A673 (cell line): Measurements from ENCODE around the gene FOXQ1.

ENCODE experiments used
- CTCF ChIP-seq: fragments of 300-800, 200-600 bp; sonication (generic); conservative IDR thresholded peaks from 2 replicates; pipeline ENCODE4 v1.5.1; 2017; ENCODE audit warnings: low read depth, mild to moderate bottlenecking, antibody characterized with exemption, low read length, moderate library complexity, mixed read lengths
- EZH2 ChIP-seq: fragments of 200-600 bp; sonication (generic); IDR thresholded peaks from 2 replicates; pipeline ENCODE4 v1.6.1; 2017; ENCODE audit warnings: borderline replicate concordance, low read depth, mild to moderate bottlenecking, mixed read lengths, antibody characterized with exemption, low read length; ENCODE audit not compliant: poor library complexity, severe bottlenecking

- TF ChIP-seq CTCF = no peak
- TF ChIP-seq EZH2 = peak; percentile 94
Observed at GRCh38 chr6:1312473-1313367, 822 bp downstream of the FOXQ1 start.
